H1 (cell line): ENCODE data around the gene TCF7L2. TPM values are rescaled to one million over a fixed set of nuclear protein-coding genes. Genes with fewer than 3 reads are reported as not detected.

Experiments used
- CTCF ChIA-PET: fragments of 300-600 bp; sonication (Branson Sonifier 250); formaldehyde crosslinking; loops from one replicate; lab custom pipeline; 2021; ENCODE audit not compliant: partially characterized antibody; lab: Charles Lee
- POLR2A ChIA-PET: fragments of 300-600 bp; sonication (Branson Sonifier 250); formaldehyde crosslinking; loops from one replicate; lab custom pipeline; 2021; ENCODE audit warnings: inconsistent platforms; ENCODE audit not compliant: partially characterized antibody; lab: Charles Lee
- DNase-seq, 2 experiments: peaks; one replicate each; pipeline versions ENCODE4 v3.0.0 to v3.0.0-alpha.2; 2010 to 2022; ENCODE audit warnings: low spot score in 2 of 2, low read depth in 1 of 2, mixed read lengths in 1 of 2
- FAIRE-seq: peaks from 2 replicates; lab custom pipeline; 2011; peaks lifted over from hg19 to GRCh38; lab: Jason Lieb, UNC
- H2AFZ ChIP-seq: 2 replicates; pipeline ENCODE4 v1.8.1; 2012; ENCODE audit warnings: low read length, inconsistent platforms
- H2AK5ac ChIP-seq: 2 replicates; pipeline ENCODE4 v1.6.1; 2013; ENCODE audit warnings: low read depth, low read length
- H2BK120ac ChIP-seq: replicated peaks from 2 replicates; pipeline ENCODE3; 2013; ENCODE audit warnings: low read depth, low read length, inconsistent platforms
- H2BK12ac ChIP-seq: 2 replicates; pipeline ENCODE4 v1.6.1; 2013; ENCODE audit warnings: low read depth, low read length
- H2BK15ac ChIP-seq: 2 replicates; pipeline ENCODE4 v1.6.1; 2013; ENCODE audit warnings: low read length
- H2BK20ac ChIP-seq: 2 replicates; pipeline ENCODE4 v1.6.1; 2013; ENCODE audit warnings: low read length
- H2BK5ac ChIP-seq: 2 replicates; pipeline ENCODE4 v1.6.1; 2013; ENCODE audit warnings: low read depth, low read length
- H3K14ac ChIP-seq: 2 replicates; pipeline ENCODE4 v1.6.1; 2013; ENCODE audit warnings: inconsistent platforms; ENCODE audit not compliant: insufficient read length
- H3K18ac ChIP-seq: 2 replicates; pipeline ENCODE4 v1.6.1; 2013; ENCODE audit warnings: low read length; ENCODE audit errors: extremely low read depth
- H3K23ac ChIP-seq: 2 replicates; pipeline ENCODE4 v1.6.1; 2013; ENCODE audit warnings: inconsistent platforms; ENCODE audit not compliant: insufficient read length
- H3K23me2 ChIP-seq: 2 replicates; pipeline ENCODE4 v1.6.1; 2013; ENCODE audit warnings: low read depth, low read length
- H3K27ac ChIP-seq: 2 replicates; pipeline ENCODE4 v1.6.1; 2011; ENCODE audit warnings: low read depth, low read length, inconsistent platforms
- H3K27me3 ChIP-seq, 4 experiments: replicated peaks in 1 of 4; 1 replicate in 1 of 4; 2 replicates in 3 of 4; pipeline versions ENCODE4 v1.6.1 to v1.8.1; 2011 to 2013; ENCODE audit warnings: low read length in 3 of 4, mild to moderate bottlenecking in 3 of 4, inconsistent platforms in 2 of 4, mixed read lengths in 2 of 4, moderate library complexity in 1 of 4; ENCODE audit not compliant: control insufficient read depth in 3 of 4, insufficient read depth in 3 of 4; ENCODE audit errors: extremely low read depth in 1 of 4
- H3K36me3 ChIP-seq, 4 experiments: 2 replicates each; pipeline versions ENCODE4 v1.6.1 to v1.8.1; 2011 to 2013; ENCODE audit warnings: mild to moderate bottlenecking in 4 of 4, low read length in 3 of 4, moderate library complexity in 2 of 4, control low read depth in 1 of 4, inconsistent platforms in 1 of 4; ENCODE audit not compliant: insufficient read depth in 4 of 4, control insufficient read depth in 2 of 4
- H3K4ac ChIP-seq: replicated peaks from 2 replicates; pipeline ENCODE3; 2013; ENCODE audit warnings: low read length, low read depth, mixed read lengths, inconsistent platforms; ENCODE audit not compliant: insufficient read length
- H3K4me1 ChIP-seq, 4 experiments: replicated peaks in 1 of 4; 1 replicate in 1 of 4; 2 replicates in 3 of 4; pipeline versions ENCODE4 v1.6.1 to v1.8.1; 2011 to 2013; ENCODE audit warnings: low read length in 3 of 4, inconsistent platforms in 2 of 4, mixed read lengths in 1 of 4; ENCODE audit not compliant: insufficient read depth in 4 of 4, control insufficient read depth in 3 of 4
- H3K4me2 ChIP-seq, 2 experiments: 2 replicates each; pipeline versions ENCODE4 v1.6.1 to v1.8.1; 2011 to 2013; ENCODE audit warnings: low read depth in 2 of 2, low read length in 2 of 2, control low read depth in 1 of 2, inconsistent platforms in 1 of 2, mild to moderate bottlenecking in 1 of 2; ENCODE audit not compliant: insufficient read depth in 1 of 2
- H3K4me3 ChIP-seq, 4 experiments: fragments of 200-600, 300-600 bp in 1 of 4; sonication (generic), shearing (Covaris generic), sonication (Bioruptor Twin) in 1 of 4; 2 replicates each; pipeline versions ENCODE4 v1.5.1 to v1.8.1; 2011 to 2016; ENCODE audit warnings: low read length in 4 of 4, low read depth in 3 of 4, control low read depth in 2 of 4, inconsistent platforms in 2 of 4, mild to moderate bottlenecking in 2 of 4, mixed read lengths in 1 of 4, moderate library complexity in 1 of 4; ENCODE audit not compliant: insufficient read depth in 2 of 4; ENCODE audit errors: extremely low read depth in 1 of 4
- H3K56ac ChIP-seq: replicated peaks from 2 replicates; pipeline ENCODE3; 2013; ENCODE audit warnings: low read depth, mild to moderate bottlenecking, mixed read lengths, low read length, inconsistent platforms; ENCODE audit not compliant: insufficient read length
- H3K79me1 ChIP-seq: 2 replicates; pipeline ENCODE4 v1.6.1; 2013; ENCODE audit warnings: low read depth, low read length, control low read depth
- H3K79me2 ChIP-seq, 2 experiments: 2 replicates each; pipeline versions ENCODE4 v1.6.1 to v1.8.1; 2012 to 2013; ENCODE audit warnings: low read length in 2 of 2, mild to moderate bottlenecking in 2 of 2, inconsistent platforms in 1 of 2; ENCODE audit not compliant: insufficient read depth in 2 of 2, control insufficient read depth in 1 of 2
- H3K9ac ChIP-seq, 4 experiments: replicated peaks in 1 of 4; 1 replicate in 1 of 4; 2 replicates in 3 of 4; pipeline versions ENCODE4 v1.6.1 to v1.8.1; 2011 to 2013; ENCODE audit warnings: low read depth in 3 of 4, low read length in 3 of 4, control low read depth in 2 of 4, mild to moderate bottlenecking in 2 of 4, moderate library complexity in 2 of 4, inconsistent platforms in 1 of 4; ENCODE audit errors: extremely low read depth in 1 of 4
- H3K9me3 ChIP-seq, 2 experiments: 2 replicates each; pipeline versions ENCODE4 v1.6.1 to v1.8.1; 2012 to 2013; ENCODE audit warnings: mild to moderate bottlenecking in 2 of 2, moderate library complexity in 2 of 2, control low read depth in 1 of 2, inconsistent platforms in 1 of 2, low read depth in 1 of 2, low read length in 1 of 2, mixed read lengths in 1 of 2; ENCODE audit not compliant: insufficient read depth in 2 of 2
- H4K20me1 ChIP-seq, 2 experiments: replicated peaks in 1 of 2; 2 replicates each; pipeline versions ENCODE3 to v1.8.1; 2011 to 2013; ENCODE audit warnings: inconsistent platforms in 2 of 2, low read length in 2 of 2, mild to moderate bottlenecking in 1 of 2; ENCODE audit not compliant: insufficient read depth in 2 of 2, control insufficient read depth in 1 of 2
- H4K5ac ChIP-seq: 2 replicates; pipeline ENCODE4 v1.6.1; 2013; ENCODE audit warnings: low read length, low read depth, mixed read lengths, inconsistent platforms; ENCODE audit not compliant: insufficient read length
- H4K8ac ChIP-seq: 2 replicates; pipeline ENCODE4 v1.8.0; 2013; ENCODE audit warnings: mild to moderate bottlenecking, moderate library complexity, low read length, inconsistent platforms; ENCODE audit not compliant: insufficient read depth; ENCODE audit errors: extremely low read depth
- H4K91ac ChIP-seq: replicated peaks from 2 replicates; pipeline ENCODE3; 2013; ENCODE audit warnings: low read length, mixed read lengths, inconsistent platforms; ENCODE audit not compliant: insufficient read length
- ASH2L ChIP-seq: fragments of 200-600, 300-600 bp; sonication (generic); IDR thresholded peaks from one replicate; pipeline ENCODE4 v1.7.1; 2017; ENCODE audit warnings: low read length
- EP300 ChIP-seq, 2 experiments: IDR thresholded peaks; 1 replicate in 1 of 2; 2 replicates in 1 of 2; pipeline ENCODE4 v1.6.1; 2011 to 2012; ENCODE audit warnings: low read depth in 2 of 2, low read length in 2 of 2, mild to moderate bottlenecking in 2 of 2, borderline replicate concordance in 1 of 2, inconsistent platforms in 1 of 2, moderate library complexity in 1 of 2
- KDM4A ChIP-seq: IDR thresholded peaks from one replicate; pipeline ENCODE4 v1.7.1; 2012; ENCODE audit warnings: low read depth, mild to moderate bottlenecking, moderate library complexity, low read length, inconsistent platforms; ENCODE audit not compliant: severe bottlenecking
- RBBP5 ChIP-seq: IDR thresholded peaks from 2 replicates; pipeline ENCODE4 v1.7.1; 2012; ENCODE audit warnings: low read depth, mild to moderate bottlenecking, inconsistent platforms, low read length, moderate library complexity, borderline replicate concordance
- SP2 ChIP-seq: IDR thresholded peaks from 2 replicates; pipeline ENCODE4 v1.6.1; 2012; ENCODE audit warnings: mild to moderate bottlenecking, low read length, inconsistent platforms
- SRF ChIP-seq: IDR thresholded peaks from 2 replicates; pipeline ENCODE4 v1.6.1; 2011; ENCODE audit warnings: mild to moderate bottlenecking, low read depth, low read length, moderate library complexity
- TAF1 ChIP-seq: IDR thresholded peaks from 2 replicates; pipeline ENCODE4 v1.6.1; 2011; ENCODE audit warnings: mild to moderate bottlenecking, low read depth, low read length
- YY1 ChIP-seq: IDR thresholded peaks from 2 replicates; pipeline ENCODE4 v1.6.1; 2011; ENCODE audit warnings: low read depth, mild to moderate bottlenecking, low read length
- WGBS, 2 experiments: shearing (Covaris generic) in 1 of 2; methylation state at CpG; one replicate each; pipeline versions ENCODE4 v1.1.6 to v1.1.7; 2013 to 2015; ENCODE audit warnings: low lambda C conversion rate in 2 of 2, mixed read lengths in 2 of 2, inconsistent platforms in 1 of 2, low coverage in 1 of 2, missing lambda C conversion rate in 1 of 2; ENCODE audit not compliant: insufficient replicate concordance in 2 of 2, insufficient coverage in 1 of 2, insufficient read length in 1 of 2; ENCODE audit errors: extremely low coverage in 1 of 2, missing lambda C conversion rate in 1 of 2; 5-methylcytosine and 5-hydroxymethylcytosine counted together
- polyA plus RNA-seq, 7 experiments: library from polyadenylated mRNA; depleted of rRNA in 3 of 7; stranded (reverse) in 5 of 7; unstranded in 2 of 7; fragments of >200 nt in 5 of 7; fragments of 200-250 nt in 2 of 7; gene quantifications; 1 replicate in 5 of 7; 2 replicates in 1 of 7; 4 replicates in 1 of 7; pipeline versions ENCODE4 v1.2.1 to v1.2.3, GENCODE V29; 2011 to 2013; ENCODE audit warnings: missing spikeins in 2 of 7, mixed read lengths in 2 of 7
- total RNA-seq: library from RNA; stranded (reverse); fragmentation: NEBNext Ultra II Directional; extraction: Animal tissue kit (Norgen Biotek cat#: 25700); gene quantifications from 2 replicates; pipeline ENCODE4 v1.2.1, GENCODE V29; 2021
- TF ChIP-seq, protein P1 (sequence below): IDR thresholded peaks from 2 replicates; pipeline ENCODE4 v1.6.1; 2012; ENCODE audit warnings: inconsistent platforms
- TF ChIP-seq, protein P2 (sequence below): IDR thresholded peaks from 2 replicates; pipeline ENCODE4 v1.6.1; 2011; ENCODE audit warnings: low read length, improper control_type of control experiment

Gene TCF7L2
- total and polyA plus RNA-seq, 2 of the 8 experiments (the other 6 are each of a cell fraction or from before 2014, with no cell fraction given), result 33.9 to 67.3 TPM

DNA sequence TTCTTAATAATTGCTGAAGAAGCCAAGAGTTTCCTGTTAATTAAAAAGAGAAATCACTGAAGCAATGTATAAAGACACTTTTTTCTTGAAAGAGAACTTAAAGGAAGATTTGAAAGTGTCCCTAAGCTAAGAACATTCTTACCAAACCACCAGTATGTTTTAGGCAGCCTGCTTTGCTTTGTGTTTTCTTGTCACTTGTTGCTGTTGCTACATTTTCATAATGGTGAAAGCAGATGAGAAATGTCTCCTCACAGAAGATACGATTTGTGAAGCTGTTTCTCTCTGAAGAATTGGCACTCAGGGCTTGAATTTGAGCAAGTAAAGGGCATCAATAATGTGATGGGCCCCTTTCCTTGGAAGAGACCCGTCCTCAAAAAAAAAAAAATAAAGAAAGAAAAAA lies 30.9 kb downstream of the TCF7L2 start:
- Histone ChIP-seq H2AK5ac (no peak overlapping the region), H3K4me2 (no peak overlapping the region), H2AFZ (no peak overlapping the region), H3K4me3 (no peak overlapping the region), H4K20me1 (peaks cover 22 to 23% of the 10 kb centered on the region in 2 experiments), H3K79me1 (peaks cover 8% of the 10 kb centered on the region), H2BK20ac (no peak overlapping the region), H3K18ac (no peak overlapping the region), H2BK120ac (no peak overlapping the region), H3K4ac (no peak overlapping the region), H3K9me3 (no peaks in the 10 kb centered on the region), H3K14ac (no peak overlapping the region), H2BK15ac (no peak overlapping the region), H2BK5ac (no peak overlapping the region), H4K8ac (no peak overlapping the region), H4K91ac (no peak overlapping the region), H3K36me3 (peaks cover 0 to 10% (median 0%) of the 10 kb centered on the region in 4 experiments; a peak in 3 of 8 replicates), H3K9ac (no peak overlapping the region), H3K23me2 (no peaks in the 10 kb centered on the region), H3K4me1 (peaks cover 7 to 34% (median 15%) of the 10 kb centered on the region in 4 experiments), H3K27me3 (no peaks in the 10 kb centered on the region), H2BK12ac (no peak overlapping the region), H3K23ac (no peak overlapping the region), H4K5ac (no peak overlapping the region), H3K27ac (no peak overlapping the region), H3K56ac (no peak overlapping the region), H3K79me2 (peaks cover 19 to 93% of the 10 kb centered on the region in 2 experiments)
- POLR2A ChIA-PET, result interaction anchor here (1.0 to 2.6 kb wide), 4 partner anchors 10 to 39 kb away, joined by 3 to 10 read pairs (median 6); no protein-coding TSS in a partner anchor
- CTCF ChIA-PET, result interaction anchor here (1.0 kb wide), 1 partner anchor 91 kb away, joined by 3 read pairs; no protein-coding TSS in a partner anchor
- WGBS, 2 experiments, result 72% methylated on average over 2 of the region's 2 CpGs; no CpG with 5 or more reads in 1 of the 2 experiments
- TF ChIP-seq EP300 (IDR thresholded peaks at IDR 0.05; ENCODE audit: borderline replicate concordance in 1 of 2, low read depth in 2 of 2, low read length in 2 of 2) (no peak), KDM4A (no peak), SP2 (no peak), YY1 (no peak), TAF1 (no peak), RBBP5 (no peak), ASH2L (no peak), SRF (no peak)
- TF ChIP-seq, protein P1, sequence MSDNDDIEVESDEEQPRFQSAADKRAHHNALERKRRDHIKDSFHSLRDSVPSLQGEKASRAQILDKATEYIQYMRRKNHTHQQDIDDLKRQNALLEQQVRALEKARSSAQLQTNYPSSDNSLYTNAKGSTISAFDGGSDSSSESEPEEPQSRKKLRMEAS, result no peak
- TF ChIP-seq, protein P2, sequence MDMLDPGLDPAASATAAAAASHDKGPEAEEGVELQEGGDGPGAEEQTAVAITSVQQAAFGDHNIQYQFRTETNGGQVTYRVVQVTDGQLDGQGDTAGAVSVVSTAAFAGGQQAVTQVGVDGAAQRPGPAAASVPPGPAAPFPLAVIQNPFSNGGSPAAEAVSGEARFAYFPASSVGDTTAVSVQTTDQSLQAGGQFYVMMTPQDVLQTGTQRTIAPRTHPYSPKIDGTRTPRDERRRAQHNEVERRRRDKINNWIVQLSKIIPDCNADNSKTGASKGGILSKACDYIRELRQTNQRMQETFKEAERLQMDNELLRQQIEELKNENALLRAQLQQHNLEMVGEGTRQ, result no peak
- FAIRE-seq, result no peak
- no peak for DNase-seq
